Measurements from ENCODE around the gene PIM3.
A peak's percentile ranks its signal among the peaks of the same experiment; 100 is the strongest.

The PIM3 gene

GRCh38 chr22:49923445-49923844 is 37.1 kb upstream of the PIM3 start:
- no peak overlapping the region for H3K4me3 Mint-ChIP-seq
- peaks cover 34% of the 10 kb centered on the region for H3K4me1 Mint-ChIP-seq (ENCODE audit: low read depth)
- H3K9me3 Mint-ChIP-seq (ENCODE audit: low read depth): no peaks in the 10 kb centered on the region
- no peaks in the 10 kb centered on the region for H3K27me3 Mint-ChIP-seq
- no peak overlapping the region for H3K27ac Mint-ChIP-seq
- H3K36me3 Mint-ChIP-seq: peaks cover 9% of the 10 kb centered on the region

GRCh38 chr22:49924113-49924833 is 36.3 kb upstream of the PIM3 start:
- H3K4me1 Mint-ChIP-seq (ENCODE audit: low read depth): peaks cover 34% of the 10 kb centered on the region
- H3K9me3 Mint-ChIP-seq (ENCODE audit: low read depth): no peaks in the 10 kb centered on the region
- peak overlapping the region; percentile 46 for H3K27ac Mint-ChIP-seq
- H3K36me3 Mint-ChIP-seq: peaks cover 9% of the 10 kb centered on the region
- H3K27me3 Mint-ChIP-seq: no peaks in the 10 kb centered on the region
- H3K4me3 Mint-ChIP-seq: no peak overlapping the region

- Mint-ChIP-seq H3K27me3 (no peaks in the 10 kb centered on the region), H3K36me3 (peaks cover 9% of the 10 kb centered on the region), H3K9me3 (ENCODE audit: low read depth) (no peaks in the 10 kb centered on the region), H3K4me3 (peak overlapping the region; percentile 86), H3K27ac (peak overlapping the region; percentile 98), H3K4me1 (ENCODE audit: low read depth) (peaks cover 31% of the 10 kb centered on the region)
Observed at GRCh38 chr22:49925525-49926128, 34.9 kb upstream of the PIM3 start.

GRCh38 chr22:49926916-49927315 is 33.7 kb upstream of the PIM3 start:
- no peaks in the 10 kb centered on the region for H3K9me3 Mint-ChIP-seq (ENCODE audit: low read depth)
- peak overlapping the region; percentile 64 for H3K4me3 Mint-ChIP-seq
- H3K4me1 Mint-ChIP-seq (ENCODE audit: low read depth): peaks cover 44% of the 10 kb centered on the region
- peak overlapping the region; percentile 77 for H3K27ac Mint-ChIP-seq
- H3K27me3 Mint-ChIP-seq: no peaks in the 10 kb centered on the region
- peaks cover 9% of the 10 kb centered on the region for H3K36me3 Mint-ChIP-seq

- Mint-ChIP-seq H3K27ac (peak overlapping the region; percentile 77), H3K9me3 (ENCODE audit: low read depth) (no peaks in the 10 kb centered on the region), H3K36me3 (peaks cover 9% of the 10 kb centered on the region), H3K4me1 (ENCODE audit: low read depth) (peaks cover 44% of the 10 kb centered on the region), H3K27me3 (no peaks in the 10 kb centered on the region), H3K4me3 (peak overlapping the region; percentile 64)
Observed at GRCh38 chr22:49927483-49928184, 32.9 kb upstream of the PIM3 start.

- no peaks in the 10 kb centered on the region for H3K9me3 Mint-ChIP-seq (ENCODE audit: low read depth)
- no peaks in the 10 kb centered on the region for H3K27me3 Mint-ChIP-seq
- no peak overlapping the region for H3K27ac Mint-ChIP-seq
- H3K4me3 Mint-ChIP-seq: no peak overlapping the region
- peaks cover 9% of the 10 kb centered on the region for H3K36me3 Mint-ChIP-seq
- H3K4me1 Mint-ChIP-seq (ENCODE audit: low read depth): peaks cover 48% of the 10 kb centered on the region
Observed at GRCh38 chr22:49928185-49928495, 32.4 kb upstream of the PIM3 start.

GRCh38 chr22:49928555-49929210 is 31.9 kb upstream of the PIM3 start:
- Mint-ChIP-seq H3K4me3 (no peak overlapping the region), H3K4me1 (ENCODE audit: low read depth) (peaks cover 50% of the 10 kb centered on the region), H3K27me3 (no peaks in the 10 kb centered on the region), H3K27ac (no peak overlapping the region), H3K9me3 (ENCODE audit: low read depth) (no peaks in the 10 kb centered on the region), H3K36me3 (peaks cover 9% of the 10 kb centered on the region)

- Mint-ChIP-seq H3K27ac (no peak overlapping the region), H3K27me3 (no peaks in the 10 kb centered on the region), H3K9me3 (ENCODE audit: low read depth) (no peaks in the 10 kb centered on the region), H3K4me1 (ENCODE audit: low read depth) (peaks cover 46% of the 10 kb centered on the region), H3K4me3 (no peak overlapping the region), H3K36me3 (peaks cover 9% of the 10 kb centered on the region)
Observed at GRCh38 chr22:49929211-49929979, 31.2 kb upstream of the PIM3 start.

- Mint-ChIP-seq H3K27me3 (no peaks in the 10 kb centered on the region), H3K4me3 (peak overlapping the region; percentile 5), H3K4me1 (ENCODE audit: low read depth) (peaks cover 44% of the 10 kb centered on the region), H3K9me3 (ENCODE audit: low read depth) (no peaks in the 10 kb centered on the region), H3K27ac (no peak overlapping the region), H3K36me3 (peaks cover 8% of the 10 kb centered on the region)
Observed at GRCh38 chr22:49929994-49930575, 30.5 kb upstream of the PIM3 start.

- Mint-ChIP-seq H3K4me1 (ENCODE audit: low read depth) (peaks cover 37% of the 10 kb centered on the region), H3K27me3 (no peaks in the 10 kb centered on the region), H3K9me3 (ENCODE audit: low read depth) (no peaks in the 10 kb centered on the region), H3K36me3 (peaks cover 2% of the 10 kb centered on the region), H3K4me3 (peak overlapping the region; percentile 45), H3K27ac (peak overlapping the region; percentile 64)
Observed at GRCh38 chr22:49930596-49931412, 29.8 kb upstream of the PIM3 start.

- H3K4me3 Mint-ChIP-seq: peak overlapping the region; percentile 17
- H3K27ac Mint-ChIP-seq: peak overlapping the region; percentile 75
- no peaks in the 10 kb centered on the region for H3K9me3 Mint-ChIP-seq (ENCODE audit: low read depth)
- H3K36me3 Mint-ChIP-seq: no peaks in the 10 kb centered on the region
- no peaks in the 10 kb centered on the region for H3K27me3 Mint-ChIP-seq
- H3K4me1 Mint-ChIP-seq (ENCODE audit: low read depth): peaks cover 30% of the 10 kb centered on the region
Observed at GRCh38 chr22:49933236-49934159, 27.1 kb upstream of the PIM3 start.

- Mint-ChIP-seq H3K9me3 (ENCODE audit: low read depth) (no peaks in the 10 kb centered on the region), H3K4me1 (ENCODE audit: low read depth) (peaks cover 30% of the 10 kb centered on the region), H3K4me3 (peak overlapping the region; percentile 17), H3K36me3 (no peaks in the 10 kb centered on the region), H3K27me3 (no peaks in the 10 kb centered on the region), H3K27ac (no peak overlapping the region)
Observed at GRCh38 chr22:49934160-49934890, 26.2 kb upstream of the PIM3 start.

All from activated naive CD8-positive, alpha-beta T cell (primary cell).